ENCODE results near the gene CCL13.

CCL13 gene

DNA sequence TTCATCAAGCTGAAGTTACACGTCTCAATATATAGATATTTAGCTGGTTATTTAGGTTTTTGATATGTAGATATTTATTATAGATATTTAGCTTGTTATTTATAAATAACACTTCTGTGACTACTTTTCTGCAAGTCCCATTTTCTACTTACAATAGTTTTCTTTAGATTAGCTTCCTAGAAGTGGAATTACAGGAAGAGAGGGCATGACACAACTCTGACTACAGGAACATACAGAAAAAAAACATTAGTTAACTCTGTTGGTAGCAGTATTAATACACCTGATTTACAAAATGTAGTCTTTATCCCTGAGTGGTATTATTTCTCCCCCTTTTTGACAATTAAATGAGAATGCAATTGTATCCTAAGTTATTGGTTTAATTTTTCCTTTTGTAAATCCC, 28.0 kb downstream of the CCL13 start:
- H3K9ac ChIP-seq (ENCODE audit: low read depth, low read length) = no peak overlapping the region
- H3K4me1 ChIP-seq (ENCODE audit: insufficient read depth, low read length) = no peaks in the 10 kb centered on the region
- H3K36me3 ChIP-seq (ENCODE audit: insufficient read depth, low read length) = no peaks in the 10 kb centered on the region
- no peaks in the 10 kb centered on the region for H3K9me3 ChIP-seq (ENCODE audit: control insufficient read depth, insufficient read depth, low read length)

DNA sequence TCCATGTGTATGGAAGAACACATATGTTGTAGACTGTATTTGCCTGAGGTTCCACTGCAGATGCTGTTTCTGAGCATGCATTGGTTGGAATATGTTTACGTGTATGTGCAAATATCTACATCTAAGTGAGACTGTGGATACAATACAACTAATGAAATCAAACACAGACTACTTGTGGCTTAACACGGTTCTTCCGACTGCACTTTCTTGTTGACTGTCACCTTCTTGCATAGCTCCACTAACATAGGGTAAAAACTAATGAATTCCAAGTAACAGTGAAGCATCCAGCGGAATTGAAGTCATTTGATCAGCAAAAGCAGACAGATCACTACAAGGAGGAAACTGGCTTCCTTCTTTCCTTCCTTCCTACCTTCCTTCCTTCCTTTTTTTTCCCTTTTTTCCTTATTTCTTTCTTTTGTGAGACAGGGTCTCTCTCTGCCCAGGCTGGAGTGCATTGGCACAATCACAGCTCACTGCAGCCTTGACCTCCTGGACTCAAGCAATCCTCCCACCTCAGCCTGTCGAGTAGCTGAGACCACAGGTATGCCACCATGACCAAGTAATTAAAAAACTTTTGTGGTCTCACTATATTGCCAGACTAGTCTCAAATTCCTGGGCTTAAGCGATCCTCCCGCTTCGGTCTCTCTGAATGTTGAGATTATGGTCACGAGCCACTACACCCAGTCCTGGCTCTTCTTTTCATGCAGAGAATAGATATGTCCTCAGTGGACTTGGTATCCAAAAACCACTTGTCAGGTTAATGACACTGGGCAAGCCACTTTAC, 28.7 kb downstream of the CCL13 start:
- no peaks in the 10 kb centered on the region for H3K4me1 ChIP-seq (ENCODE audit: insufficient read depth, low read length)
- no peaks in the 10 kb centered on the region for H3K9me3 ChIP-seq (ENCODE audit: control insufficient read depth, insufficient read depth, low read length)
- H3K9ac ChIP-seq (ENCODE audit: low read depth, low read length) = no peak overlapping the region
- no peaks in the 10 kb centered on the region for H3K36me3 ChIP-seq (ENCODE audit: insufficient read depth, low read length)

DNA sequence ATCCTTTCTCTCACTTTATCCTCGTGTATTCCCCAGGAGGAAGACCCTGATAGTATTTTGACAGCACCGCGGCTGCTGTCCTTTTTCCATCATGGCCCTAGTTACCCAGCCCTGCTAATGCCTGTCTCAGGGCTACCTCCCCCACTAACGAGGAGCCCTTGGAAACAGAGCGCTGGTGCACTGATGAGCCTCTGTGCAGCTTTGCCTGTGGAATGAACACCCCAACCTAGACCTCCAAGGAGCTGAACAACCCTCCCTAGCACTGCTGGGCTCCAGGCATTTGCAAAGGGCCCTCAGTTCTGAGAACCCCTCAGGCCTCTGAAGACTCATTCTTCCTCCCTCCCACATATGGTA, 30.0 kb downstream of the CCL13 start:
- no peaks in the 10 kb centered on the region for H3K4me1 ChIP-seq (ENCODE audit: insufficient read depth, low read length)
- H3K9me3 ChIP-seq (ENCODE audit: control insufficient read depth, insufficient read depth, low read length) = no peaks in the 10 kb centered on the region
- H3K9ac ChIP-seq (ENCODE audit: low read depth, low read length) = no peak overlapping the region
- H3K36me3 ChIP-seq (ENCODE audit: insufficient read depth, low read length) = no peaks in the 10 kb centered on the region

DNA sequence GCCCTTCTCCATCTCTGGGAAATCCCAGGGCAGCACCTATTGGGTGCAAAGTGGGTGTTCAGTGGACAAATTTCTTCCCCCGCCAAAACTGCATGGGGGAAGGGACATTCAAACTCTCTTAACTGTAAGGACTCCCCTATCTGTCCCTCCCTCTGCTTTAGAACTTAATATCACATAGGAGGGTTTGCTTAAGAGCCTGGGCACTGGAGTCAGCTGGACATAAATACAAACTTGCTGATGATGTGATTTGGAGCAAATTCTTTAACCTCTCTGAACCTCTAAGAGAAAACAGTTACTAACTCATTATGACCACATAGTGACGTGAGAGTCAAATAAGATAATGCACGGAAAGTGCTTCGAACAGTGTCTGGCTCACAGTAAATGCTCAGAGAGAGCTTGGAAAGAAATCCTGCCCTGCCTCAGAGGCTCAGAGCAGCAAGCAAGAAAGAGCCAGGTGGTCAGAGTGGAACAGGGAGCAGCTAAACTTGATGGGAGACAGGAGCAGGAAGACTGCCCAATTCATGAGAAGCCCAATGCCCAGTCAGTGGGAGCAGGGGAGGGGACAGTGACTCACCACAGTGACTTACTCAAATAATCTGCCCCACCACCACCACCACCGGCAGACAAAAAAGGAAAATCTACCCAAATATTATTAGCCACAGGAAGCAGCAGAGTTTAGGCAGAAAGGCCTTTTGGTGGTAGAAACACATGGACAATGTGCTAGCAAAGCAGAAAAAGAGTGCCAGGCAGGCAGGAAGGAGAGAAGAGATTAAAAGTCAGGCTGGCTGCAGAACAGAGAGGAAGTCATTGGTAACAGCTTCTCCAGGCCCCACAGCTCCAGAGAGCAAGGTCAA, 30.6 kb downstream of the CCL13 start:
- Histone ChIP-seq H3K9ac (ENCODE audit: low read depth, low read length) (no peak overlapping the region), H3K9me3 (ENCODE audit: control insufficient read depth, insufficient read depth, low read length) (no peaks in the 10 kb centered on the region), H3K36me3 (ENCODE audit: insufficient read depth, low read length) (no peaks in the 10 kb centered on the region), H3K4me1 (ENCODE audit: insufficient read depth, low read length) (no peaks in the 10 kb centered on the region)

DNA sequence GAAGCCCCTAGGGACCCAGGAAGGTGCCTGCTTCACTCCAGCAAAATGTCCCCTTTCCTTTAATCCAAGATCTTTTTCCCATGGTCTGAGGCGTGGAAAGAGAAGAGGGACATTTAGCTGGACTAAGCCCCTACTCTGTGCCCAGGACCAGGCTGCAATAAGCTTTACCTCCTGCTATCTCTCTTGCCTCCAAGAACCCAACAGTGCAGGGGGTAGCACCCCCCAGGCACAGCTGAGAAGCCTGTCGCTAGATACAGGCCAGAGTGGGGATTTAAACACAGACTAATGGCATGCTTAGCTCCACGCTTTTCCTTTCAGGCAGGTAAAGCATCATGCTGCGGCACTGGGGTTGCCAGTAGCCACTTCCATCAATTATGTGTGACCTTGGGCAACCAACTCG, 31.3 kb downstream of the CCL13 start:
- no peak overlapping the region for H3K9ac ChIP-seq (ENCODE audit: low read depth, low read length)
- no peaks in the 10 kb centered on the region for H3K4me1 ChIP-seq (ENCODE audit: insufficient read depth, low read length)
- no peaks in the 10 kb centered on the region for H3K36me3 ChIP-seq (ENCODE audit: insufficient read depth, low read length)
- H3K9me3 ChIP-seq (ENCODE audit: control insufficient read depth, insufficient read depth, low read length) = no peaks in the 10 kb centered on the region

DNA sequence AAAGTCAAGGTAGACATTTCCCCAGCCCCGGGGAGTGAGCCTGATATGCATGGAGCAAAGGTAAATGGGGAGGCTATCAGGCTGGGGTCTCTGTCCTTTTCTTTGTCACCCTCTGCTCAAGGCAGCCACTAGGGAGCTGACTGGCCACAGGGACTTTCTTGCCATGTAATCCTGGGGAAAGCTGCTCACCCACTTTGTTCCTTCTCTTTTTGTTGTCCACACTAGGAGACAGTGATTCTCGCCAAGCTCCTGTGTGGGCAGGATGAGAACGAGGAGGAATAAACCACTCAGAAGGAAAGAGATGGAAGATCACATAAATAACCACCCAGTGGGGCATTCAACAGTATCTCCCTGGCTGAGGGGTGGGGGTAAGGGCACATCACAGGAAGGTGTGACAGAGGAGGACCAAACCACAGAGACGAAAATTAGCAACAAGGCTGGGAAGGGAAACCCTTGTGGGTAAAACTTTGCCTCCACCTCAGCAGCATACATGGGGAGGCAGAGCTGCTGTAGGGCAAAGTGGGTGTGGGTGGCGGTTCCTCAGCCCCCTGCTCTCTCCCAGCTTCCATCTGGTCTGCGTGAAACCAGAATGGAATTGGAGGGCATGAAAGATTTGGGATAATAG, 33.0 kb downstream of the CCL13 start:
- Histone ChIP-seq H3K9ac (ENCODE audit: low read depth, low read length) (no peak overlapping the region), H3K9me3 (ENCODE audit: control insufficient read depth, insufficient read depth, low read length) (no peaks in the 10 kb centered on the region), H3K4me1 (ENCODE audit: insufficient read depth, low read length) (no peaks in the 10 kb centered on the region)

DNA sequence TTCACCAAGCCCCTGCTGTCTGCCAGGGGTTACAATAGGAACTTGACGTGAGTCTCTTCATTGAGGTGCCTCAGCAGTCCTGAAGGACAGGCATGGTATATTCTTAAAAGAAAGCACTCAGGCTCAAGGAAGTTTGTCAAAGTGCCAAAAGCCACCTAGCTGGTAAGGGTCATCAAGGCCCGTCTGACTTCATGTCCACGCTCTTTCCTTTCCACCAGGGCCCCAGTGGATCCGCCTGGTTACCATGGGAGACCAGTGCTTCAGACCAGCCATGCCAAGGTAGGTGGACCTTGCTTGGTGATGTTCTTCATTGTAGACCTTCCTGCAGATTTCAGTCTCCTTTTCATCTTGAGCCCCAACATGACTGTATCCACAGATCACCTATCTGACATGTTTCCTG, 34.4 kb downstream of the CCL13 start:
- Histone ChIP-seq H3K4me1 (ENCODE audit: insufficient read depth, low read length) (no peaks in the 10 kb centered on the region), H3K36me3 (ENCODE audit: insufficient read depth, low read length) (no peaks in the 10 kb centered on the region), H3K9me3 (ENCODE audit: control insufficient read depth, insufficient read depth, low read length) (no peaks in the 10 kb centered on the region), H3K9ac (ENCODE audit: low read depth, low read length) (no peak overlapping the region)

More for the DNA sequence above, 33.0 kb downstream of the CCL13 start:
- no peaks in the 10 kb centered on the region for H3K36me3 ChIP-seq (ENCODE audit: insufficient read depth, low read length)

DNA sequence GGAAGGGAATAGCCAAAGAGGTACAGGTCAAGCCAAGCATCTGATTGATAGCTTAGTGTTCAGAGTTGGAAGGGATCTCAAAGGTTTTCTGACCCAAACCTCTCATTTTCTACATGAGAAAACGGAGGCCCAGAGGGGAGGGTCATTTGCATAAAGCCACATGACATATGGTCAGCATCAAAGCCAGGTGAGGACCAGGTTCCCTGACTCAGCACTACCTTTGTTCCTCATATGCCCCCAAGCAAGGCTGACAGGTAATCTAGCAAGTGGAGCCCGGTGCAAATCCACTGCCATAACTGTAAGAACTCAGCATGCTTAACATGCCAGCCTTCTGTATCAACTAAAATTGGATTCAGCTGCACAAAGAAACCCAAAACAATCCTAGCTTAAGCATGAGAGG, 35.0 kb downstream of the CCL13 start:
- H3K4me1 ChIP-seq (ENCODE audit: insufficient read depth, low read length) = no peaks in the 10 kb centered on the region
- no peaks in the 10 kb centered on the region for H3K9me3 ChIP-seq (ENCODE audit: control insufficient read depth, insufficient read depth, low read length)
- no peak overlapping the region for H3K9ac ChIP-seq (ENCODE audit: low read depth, low read length)
- no peaks in the 10 kb centered on the region for H3K36me3 ChIP-seq (ENCODE audit: insufficient read depth, low read length)

DNA sequence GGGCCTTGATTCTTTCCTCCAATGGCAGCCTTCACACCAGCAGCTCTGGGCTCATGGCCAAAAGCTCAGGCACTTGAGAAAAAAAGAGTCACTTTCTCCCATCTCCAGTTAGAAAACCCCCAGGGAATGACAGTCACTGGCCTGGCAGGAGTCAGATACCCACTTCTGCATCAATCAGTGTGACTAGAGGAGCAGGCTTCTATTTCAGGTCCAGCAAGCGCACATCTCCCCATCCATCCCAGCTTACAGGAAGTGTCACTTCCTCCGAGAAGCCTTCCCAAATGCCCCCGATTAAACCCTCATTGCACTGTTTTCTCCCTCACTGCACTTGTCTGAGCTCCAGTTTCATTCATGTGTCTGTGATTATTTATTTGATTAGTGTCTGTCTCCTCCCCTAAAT, 37.1 kb downstream of the CCL13 start:
- Histone ChIP-seq H3K4me1 (ENCODE audit: insufficient read depth, low read length) (peaks cover 4% of the 10 kb centered on the region; the same call in 1 of the 2 replicates), H3K36me3 (ENCODE audit: insufficient read depth, low read length) (no peaks in the 10 kb centered on the region), H3K9ac (ENCODE audit: low read depth, low read length) (no peak overlapping the region), H3K9me3 (ENCODE audit: control insufficient read depth, insufficient read depth, low read length) (no peaks in the 10 kb centered on the region)

DNA sequence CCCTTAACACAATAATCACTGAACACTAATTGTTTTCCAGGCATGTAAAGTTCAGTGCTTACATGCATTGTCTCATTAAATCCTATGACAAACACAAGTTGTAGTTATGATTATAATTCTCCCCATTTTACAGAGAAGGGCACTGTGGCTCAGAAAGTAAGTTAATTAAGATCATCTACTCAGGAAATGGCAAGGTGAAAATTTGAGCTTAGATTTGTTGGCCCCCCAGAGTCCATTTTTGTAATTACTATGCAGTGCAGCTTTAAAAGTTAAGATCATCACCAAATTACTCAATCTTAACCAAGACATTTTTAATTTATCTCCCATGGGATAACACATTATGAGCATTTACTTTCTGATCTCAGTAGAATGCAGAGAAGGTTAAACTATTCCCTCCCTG, 41.0 kb downstream of the CCL13 start:
- H3K9ac ChIP-seq (ENCODE audit: low read depth, low read length) = no peak overlapping the region
- H3K36me3 ChIP-seq (ENCODE audit: insufficient read depth, low read length) = no peaks in the 10 kb centered on the region
- H3K9me3 ChIP-seq (ENCODE audit: control insufficient read depth, insufficient read depth, low read length) = no peaks in the 10 kb centered on the region
- H3K4me1 ChIP-seq (ENCODE audit: insufficient read depth, low read length) = peaks cover 4% of the 10 kb centered on the region; the same call in 1 of the 2 replicates

DNA sequence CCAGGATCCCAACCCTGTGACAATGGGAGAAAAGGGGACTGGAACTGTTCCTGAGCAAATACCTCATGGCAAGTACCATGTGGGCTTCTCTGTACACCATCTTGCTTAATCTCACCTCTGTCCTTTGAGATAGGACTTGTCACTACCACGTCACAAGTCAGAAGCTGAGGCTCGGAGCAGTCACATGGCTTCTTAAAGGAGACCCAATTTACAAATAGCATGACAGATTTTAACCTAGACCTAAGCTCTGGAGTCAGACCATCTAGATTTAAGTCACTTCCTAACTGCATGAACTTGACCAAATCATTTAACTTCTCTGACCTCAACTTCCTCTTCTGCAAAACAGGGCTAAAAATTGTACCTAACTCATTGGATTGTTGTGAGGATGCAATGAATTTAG, 42.7 kb downstream of the CCL13 start:
- H3K9me3 ChIP-seq (ENCODE audit: control insufficient read depth, insufficient read depth, low read length) = no peaks in the 10 kb centered on the region
- H3K36me3 ChIP-seq (ENCODE audit: insufficient read depth, low read length) = no peaks in the 10 kb centered on the region
- H3K9ac ChIP-seq (ENCODE audit: low read depth, low read length) = no peak overlapping the region
- peaks cover 4% of the 10 kb centered on the region; the same call in 1 of the 2 replicates for H3K4me1 ChIP-seq (ENCODE audit: insufficient read depth, low read length)

DNA sequence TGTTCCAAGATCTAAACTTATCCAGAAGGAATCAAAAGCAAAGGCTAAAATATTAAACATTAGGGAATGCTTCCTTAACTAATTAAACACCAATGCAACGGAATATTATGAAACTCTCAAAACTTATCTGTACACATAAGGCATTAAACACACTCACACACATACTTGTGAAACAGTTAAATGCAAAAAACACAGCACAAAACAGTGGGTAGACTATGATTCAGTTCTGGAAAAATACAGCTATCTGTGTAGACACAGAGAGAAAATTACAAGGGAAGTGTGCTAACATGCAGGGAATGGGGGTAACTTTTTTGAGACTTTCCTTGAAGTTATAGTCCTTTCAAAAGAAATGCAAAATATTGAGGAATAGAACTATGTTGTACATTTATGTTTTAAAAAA, 43.4 kb downstream of the CCL13 start:
- H3K9ac ChIP-seq (ENCODE audit: low read depth, low read length) = no peak overlapping the region
- H3K9me3 ChIP-seq (ENCODE audit: control insufficient read depth, insufficient read depth, low read length) = no peaks in the 10 kb centered on the region
- H3K36me3 ChIP-seq (ENCODE audit: insufficient read depth, low read length) = no peaks in the 10 kb centered on the region
- H3K4me1 ChIP-seq (ENCODE audit: insufficient read depth, low read length) = peaks cover 4% of the 10 kb centered on the region; the same call in 1 of the 2 replicates

DNA sequence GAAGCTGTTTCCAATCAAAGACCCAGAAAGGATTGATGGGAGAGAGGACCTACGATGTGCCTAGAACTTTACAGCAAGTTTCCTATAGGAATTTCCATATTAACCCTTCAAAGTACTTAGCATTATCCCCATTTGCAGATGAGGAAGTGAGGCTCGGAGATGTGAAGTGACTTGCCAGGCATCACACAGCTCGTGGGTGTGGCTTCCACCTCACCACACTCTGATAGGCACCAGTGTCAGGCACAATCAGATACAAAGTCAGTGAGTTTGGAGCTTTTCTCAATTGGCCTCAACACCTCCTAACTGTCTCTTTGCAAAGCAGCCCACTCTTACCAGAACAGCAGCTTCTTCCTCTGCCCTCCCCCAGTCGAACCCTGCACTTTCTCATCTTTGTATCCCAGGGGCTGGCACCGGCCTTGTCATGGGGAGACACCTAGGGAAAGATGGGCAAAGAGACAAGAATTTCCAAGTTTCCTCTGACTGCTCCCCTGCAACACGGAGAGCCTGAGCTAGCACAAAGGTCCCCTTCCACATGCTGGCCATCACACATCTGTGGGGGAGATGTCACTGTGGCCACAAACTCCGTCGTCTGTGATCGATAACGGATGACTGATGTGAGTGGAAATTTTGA, 44.1 kb downstream of the CCL13 start:
- Histone ChIP-seq H3K4me1 (ENCODE audit: insufficient read depth, low read length) (peaks cover 4% of the 10 kb centered on the region; the same call in 1 of the 2 replicates), H3K36me3 (ENCODE audit: insufficient read depth, low read length) (no peaks in the 10 kb centered on the region)

DNA sequence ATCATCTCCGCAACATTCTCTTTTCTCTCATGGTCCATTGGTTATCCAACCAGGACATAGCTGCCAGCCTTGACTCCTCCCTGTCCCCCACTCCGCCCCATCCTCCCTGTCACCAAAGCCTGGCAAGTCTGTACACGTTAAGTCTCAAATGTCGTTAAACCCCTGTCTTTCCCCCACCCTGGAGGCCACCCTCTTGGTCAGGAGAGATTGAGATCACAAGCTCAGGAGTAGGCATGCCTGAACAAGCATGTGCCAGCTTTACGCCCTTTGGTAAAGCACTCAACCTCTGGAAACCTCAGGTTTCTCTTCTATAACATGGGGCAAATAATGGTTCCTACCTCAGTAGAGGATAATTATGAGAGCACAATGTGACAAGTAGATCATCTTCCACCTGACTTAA, 44.9 kb downstream of the CCL13 start:
- H3K9ac ChIP-seq (ENCODE audit: low read depth, low read length) = no peak overlapping the region
- peaks cover 4% of the 10 kb centered on the region; the same call in 1 of the 2 replicates for H3K4me1 ChIP-seq (ENCODE audit: insufficient read depth, low read length)
- H3K9me3 ChIP-seq (ENCODE audit: control insufficient read depth, insufficient read depth, low read length) = no peaks in the 10 kb centered on the region
- H3K36me3 ChIP-seq (ENCODE audit: insufficient read depth, low read length) = no peaks in the 10 kb centered on the region

More for the DNA sequence above, 44.1 kb downstream of the CCL13 start:
- Histone ChIP-seq H3K9me3 (ENCODE audit: control insufficient read depth, insufficient read depth, low read length) (no peaks in the 10 kb centered on the region), H3K9ac (ENCODE audit: low read depth, low read length) (no peak overlapping the region)
